ENCODE results near the gene SPPL2A. TPM values are rescaled to one million over a fixed set of nuclear protein-coding genes. Genes with fewer than 3 reads are reported as not detected.

SPPL2A gene, protein sequence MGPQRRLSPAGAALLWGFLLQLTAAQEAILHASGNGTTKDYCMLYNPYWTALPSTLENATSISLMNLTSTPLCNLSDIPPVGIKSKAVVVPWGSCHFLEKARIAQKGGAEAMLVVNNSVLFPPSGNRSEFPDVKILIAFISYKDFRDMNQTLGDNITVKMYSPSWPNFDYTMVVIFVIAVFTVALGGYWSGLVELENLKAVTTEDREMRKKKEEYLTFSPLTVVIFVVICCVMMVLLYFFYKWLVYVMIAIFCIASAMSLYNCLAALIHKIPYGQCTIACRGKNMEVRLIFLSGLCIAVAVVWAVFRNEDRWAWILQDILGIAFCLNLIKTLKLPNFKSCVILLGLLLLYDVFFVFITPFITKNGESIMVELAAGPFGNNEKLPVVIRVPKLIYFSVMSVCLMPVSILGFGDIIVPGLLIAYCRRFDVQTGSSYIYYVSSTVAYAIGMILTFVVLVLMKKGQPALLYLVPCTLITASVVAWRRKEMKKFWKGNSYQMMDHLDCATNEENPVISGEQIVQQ
- total RNA-seq: 100 to 1,000 TPM in 3 of 4 donors, 10 to 100 TPM in 1; 95.9 to 135 (median 115) TPM

GRCh38 chr15:50765195-50765967 is at the start of gene SPPL2A:
Gene SPPL2A (minus strand): TSS chr15:50765706. CDS start chr15:50765533, 173 bp downstream.
- no peak for TF ChIP-seq CTCF (IDR thresholded peaks at IDR 0.05; ENCODE audit: low read depth)

GRCh38 chr15:50814634-50815033 is 49.1 kb upstream of the SPPL2A start:
- TF ChIP-seq CTCF (IDR thresholded peaks at IDR 0.05; ENCODE audit: low read depth): no peak

GRCh38 chr15:50813865-50814264 is 48.4 kb upstream of the SPPL2A start:
- no peak for TF ChIP-seq CTCF (IDR thresholded peaks at IDR 0.05; ENCODE audit: low read depth)

GRCh38 chr15:50813089-50813488 is 47.6 kb upstream of the SPPL2A start:
- no peak for TF ChIP-seq CTCF (IDR thresholded peaks at IDR 0.05; ENCODE audit: low read depth)

DNA sequence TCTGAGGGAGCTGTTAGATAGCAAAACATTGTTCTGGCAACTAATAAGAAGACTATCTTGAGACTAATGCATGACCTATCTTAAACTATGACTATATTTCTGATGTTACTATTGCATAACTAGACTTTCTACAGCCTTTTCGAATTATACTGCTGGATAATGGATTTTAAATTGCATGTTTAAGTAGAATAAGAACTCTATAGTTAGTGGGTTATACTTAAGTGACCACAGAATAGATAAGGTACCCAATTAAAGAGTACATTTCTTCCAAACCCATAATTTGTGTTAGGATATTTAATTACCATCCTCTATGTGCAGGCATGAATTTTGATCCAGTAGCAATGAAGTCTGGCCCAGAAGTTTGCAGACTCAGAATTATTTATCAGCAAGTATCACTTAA is 44.6 kb upstream of the SPPL2A start:
- TF ChIP-seq CTCF (IDR thresholded peaks at IDR 0.05; ENCODE audit: low read depth): no peak

DNA sequence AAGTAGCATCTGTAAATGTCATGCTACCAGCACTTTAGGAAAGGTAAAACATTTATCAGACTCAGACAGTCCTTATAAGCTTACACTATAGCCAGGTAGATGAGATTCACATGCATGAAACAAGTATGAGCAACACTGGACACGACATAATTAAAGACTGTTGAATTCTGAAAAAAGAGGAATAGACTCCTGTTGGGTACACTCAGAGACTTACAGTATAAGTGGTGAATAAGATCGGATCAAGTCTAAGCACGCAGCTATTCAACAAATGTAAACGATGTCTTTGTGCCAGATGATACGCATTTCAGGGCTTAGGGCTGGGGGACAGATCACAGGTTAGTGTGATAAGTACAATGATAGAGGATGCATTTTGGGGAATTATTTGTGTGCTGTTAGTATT is 43.2 kb upstream of the SPPL2A start:
- TF ChIP-seq CTCF (IDR thresholded peaks at IDR 0.05; ENCODE audit: low read depth): no peak
